SK-N-MC (cell line): ENCODE measurements around the gene PLD1.

Experiments used
- EZH2 ChIP-seq: fragments of 200-600 bp; sonication (generic); IDR thresholded peaks from one replicate; pipeline ENCODE4 v1.6.1; 2017; ENCODE audit warnings: antibody characterized with exemption
- FOXP2 ChIP-seq: optimal IDR thresholded peaks from 2 replicates; pipeline ENCODE3; 2011; ENCODE audit warnings: mild to moderate bottlenecking, moderate library complexity; ENCODE audit not compliant: insufficient read depth; ENCODE audit errors: extremely low read length, control extremely low read depth
- POLR2AphosphoS5 ChIP-seq: IDR thresholded peaks from 2 replicates; pipeline ENCODE4 v1.6.1; 2012; ENCODE audit warnings: mild to moderate bottlenecking, low read depth, low read length, borderline replicate concordance

GRCh38 chr3:171741377-171741776, 68.9 kb downstream of the PLD1 start:
- no peak for TF ChIP-seq EZH2
- TF ChIP-seq FOXP2 = no peak
- no peak for TF ChIP-seq POLR2AphosphoS5
